Sciatic nerve (tissue), 2 donors: ENCODE data around the gene ROGDI. TPM values are rescaled to one million over a fixed set of nuclear protein-coding genes. Genes with fewer than 3 reads are reported as not detected.
"Not testable (repeated sequence)": the region's sequence is repeated elsewhere in the genome, so short reads cannot be mapped to it uniquely, and the experiment has no call there.

Experiments
- ATAC-seq: fragments of 200-7000 bp; cut with Tn5 transposase; one replicate; pipeline ENCODE4 v1.9.1; 2020; ENCODE audit warnings: mild to moderate bottlenecking, moderate library complexity
- DNase-seq: peaks from one replicate; pipeline ENCODE4 v3.0.0-alpha.2; 2020; ENCODE audit warnings: low spot score
- intact Hi-C: fragments of 100-400 bp; cut with DNase I; formaldehyde crosslinking; loops from one replicate; pipeline ENCODE4 v1.14.2; 2022
- total RNA-seq: library from RNA; stranded (reverse); fragmentation: NEBNext Ultra II Directional; extraction: Animal tissue kit (Norgen Biotek cat#: 25700); gene quantifications from one replicate; pipeline ENCODE4 v1.2.1, GENCODE V29; 2021
- donor health status: DM: no; HTN: no; CAD: no.
- donor health status: DM: no; HTN: no; CAD: no.

Gene ROGDI
- total RNA-seq, 1 donor from 2014 or later: 19.7 TPM

DNA sequence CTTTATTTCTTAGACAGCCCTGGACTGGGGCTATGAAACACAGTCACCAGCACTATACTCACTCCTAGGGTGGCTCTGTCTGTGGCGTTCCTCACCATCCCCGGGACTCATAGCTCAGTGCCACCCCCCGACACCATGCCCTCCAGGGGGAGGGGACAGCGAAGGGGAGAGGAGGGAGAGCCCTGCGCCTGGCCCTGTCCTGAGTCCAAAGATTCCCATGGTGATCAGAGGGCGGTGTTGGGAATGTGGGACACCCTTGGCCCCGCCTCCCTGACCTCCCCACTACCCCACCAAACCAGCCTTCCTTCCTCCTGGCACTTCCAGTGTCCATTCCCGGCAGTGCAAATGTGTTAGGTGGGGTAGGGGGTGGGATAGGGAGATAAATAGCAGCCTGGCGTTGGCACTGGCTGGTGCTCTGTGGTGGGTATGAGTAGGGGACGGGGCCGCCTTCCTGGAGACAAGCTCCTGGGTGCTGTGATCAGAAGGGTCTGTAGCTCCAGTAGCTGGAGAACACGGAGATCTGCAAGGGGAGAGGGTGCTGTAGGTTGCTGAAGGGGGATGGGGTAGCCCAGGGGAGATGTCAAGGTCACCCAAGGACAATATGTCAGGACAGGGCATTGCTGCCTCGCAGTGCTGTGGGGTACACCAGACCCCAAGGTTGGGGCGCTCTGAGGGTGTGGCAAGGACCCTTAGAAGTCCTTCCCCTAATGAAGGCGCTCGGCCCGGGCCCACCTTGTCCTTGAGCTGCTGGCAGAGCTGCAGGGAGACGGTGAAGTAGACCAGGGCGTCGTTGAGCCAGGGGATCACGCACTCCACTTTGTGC is 5.2 kb downstream of the ROGDI start:
- intact Hi-C loops: no loop called here

DNA sequence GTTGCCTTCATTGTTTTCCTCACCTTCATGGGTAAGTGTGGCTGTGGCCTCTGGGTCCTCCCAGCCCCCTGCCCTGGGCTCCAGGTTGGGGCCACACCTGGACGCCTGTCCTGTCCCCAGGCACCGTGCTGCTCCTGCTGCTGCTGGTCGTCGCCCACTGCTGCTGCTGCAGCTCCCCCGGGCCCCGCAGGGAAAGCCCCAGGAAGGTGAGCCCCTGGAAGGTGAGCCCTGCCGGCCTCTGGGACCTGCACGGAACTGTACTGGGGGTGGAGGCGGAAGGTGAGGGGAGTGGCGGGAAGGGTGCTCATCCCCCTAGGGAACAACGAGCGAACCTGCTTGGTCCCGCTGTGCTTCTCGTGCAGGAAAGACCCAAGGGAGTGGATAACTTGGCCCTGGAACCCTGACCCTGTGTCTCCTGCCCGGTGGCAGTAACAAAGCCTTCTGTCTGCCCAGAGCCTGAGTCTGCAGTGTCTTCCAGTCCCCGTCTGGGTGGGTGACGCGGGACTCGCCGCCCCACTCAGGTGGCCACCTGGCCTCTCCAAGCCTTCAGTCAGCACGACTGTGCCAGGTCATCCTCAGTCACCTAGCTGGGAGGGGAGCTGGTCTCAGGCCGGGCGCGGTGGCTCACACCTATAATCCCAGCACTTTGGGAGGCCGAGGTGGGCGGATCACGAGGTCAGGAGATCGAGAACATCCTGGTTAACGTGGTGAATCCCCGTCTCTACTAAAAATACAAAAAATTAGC is 6.4 kb downstream of the ROGDI start:
- ATAC-seq (no peak), DNase-seq (no peak)
- intact Hi-C loops: no loop called here

More for the DNA sequence above, 5.2 kb downstream of the ROGDI start:
- ATAC-seq (no peak), DNase-seq (no peak)

DNA sequence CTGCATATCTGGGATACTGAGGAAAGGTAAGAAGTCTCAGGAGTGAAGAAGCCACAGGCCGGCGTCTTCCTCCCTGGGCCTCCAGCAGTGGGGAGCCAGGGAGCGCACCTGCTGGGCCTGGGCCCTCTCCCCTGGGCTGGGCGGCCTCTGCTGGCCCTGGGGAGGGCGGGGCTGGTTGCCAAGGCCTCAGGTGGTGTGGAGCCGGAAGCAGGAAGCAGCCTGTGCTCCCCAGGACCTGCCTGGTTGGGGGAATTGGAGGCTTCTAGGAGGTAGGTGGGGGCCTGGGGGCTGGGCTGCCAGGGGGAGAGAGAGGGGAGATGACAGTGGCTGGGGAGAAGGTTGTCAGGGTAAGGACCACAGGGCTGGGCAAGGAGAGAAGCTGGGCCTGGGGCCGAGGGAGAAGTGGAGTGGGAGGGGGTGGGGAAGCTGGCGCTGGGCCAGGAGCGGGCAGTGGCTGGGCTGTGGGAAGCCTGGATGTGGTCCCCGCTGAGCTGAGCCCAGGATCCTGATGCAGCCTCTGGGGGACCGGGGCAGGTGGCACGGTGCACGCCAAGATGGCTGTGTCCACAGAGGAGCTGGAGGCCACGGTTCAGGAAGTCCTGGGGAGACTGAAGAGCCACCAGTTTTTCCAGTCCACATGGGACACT is 7.1 kb downstream of the ROGDI start, which contains the start of gene SMIM22:
Gene SMIM22, plus strand, starts transcription at position 189 of the 647 bp plus-strand sequence. Its CDS starts 366 bp downstream, at position 555.
- intact Hi-C loops: no loop called here
- ATAC-seq: no peak
- DNase-seq: no peak

DNA sequence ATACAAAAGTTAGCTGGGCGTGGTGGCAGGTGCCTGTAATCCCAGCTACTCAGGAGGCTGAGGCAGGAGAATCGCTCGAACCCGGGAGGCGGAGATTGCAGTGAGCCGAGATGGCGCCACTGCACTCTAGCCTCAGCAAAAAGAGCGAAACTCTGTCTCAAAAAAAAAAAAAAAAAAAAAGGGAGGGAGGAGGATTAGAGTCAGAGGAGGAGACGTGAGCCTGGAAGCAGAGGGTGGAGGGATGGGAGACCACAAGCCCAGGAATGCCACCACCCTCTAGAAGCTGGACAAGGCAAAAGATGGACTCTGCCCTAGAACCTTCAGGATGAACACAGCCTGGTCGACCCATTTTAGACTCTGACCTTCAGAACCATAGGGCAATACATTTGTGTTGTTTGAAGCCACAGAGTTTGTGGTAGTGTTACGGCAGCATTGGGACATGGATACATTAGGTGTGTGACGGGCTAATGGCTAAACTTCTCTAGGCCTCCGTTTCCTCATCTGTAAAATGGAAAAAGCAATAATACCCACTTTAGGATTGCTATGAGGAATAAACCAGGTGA is 9.4 kb downstream of the ROGDI start:
- intact Hi-C loops: no loop called here

DNA sequence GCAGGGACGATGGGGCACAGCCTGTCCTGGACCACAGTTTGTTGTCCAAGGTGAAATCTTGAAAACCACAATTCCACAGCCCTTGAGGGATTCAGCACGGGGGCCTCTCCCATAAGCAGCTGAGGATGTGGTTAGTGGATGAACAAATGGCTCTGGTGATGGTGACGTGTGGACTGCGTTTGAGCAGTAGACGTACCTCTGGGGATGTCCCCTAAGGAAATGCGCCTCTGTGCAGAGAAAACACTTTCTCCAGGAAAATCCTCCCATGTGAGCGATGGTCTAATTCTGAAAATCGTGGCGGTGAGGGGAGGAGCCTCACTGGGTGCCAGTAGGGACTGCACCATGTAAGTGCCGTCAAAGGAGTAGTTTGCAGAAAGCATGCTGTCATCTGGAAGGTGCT is 11.6 kb downstream of the ROGDI start:
- DNase-seq (no peak), ATAC-seq (no peak)
- intact Hi-C loops: no loop called here

More for the DNA sequence above, 9.4 kb downstream of the ROGDI start:
- ATAC-seq: no peak
- DNase-seq: no peak

DNA sequence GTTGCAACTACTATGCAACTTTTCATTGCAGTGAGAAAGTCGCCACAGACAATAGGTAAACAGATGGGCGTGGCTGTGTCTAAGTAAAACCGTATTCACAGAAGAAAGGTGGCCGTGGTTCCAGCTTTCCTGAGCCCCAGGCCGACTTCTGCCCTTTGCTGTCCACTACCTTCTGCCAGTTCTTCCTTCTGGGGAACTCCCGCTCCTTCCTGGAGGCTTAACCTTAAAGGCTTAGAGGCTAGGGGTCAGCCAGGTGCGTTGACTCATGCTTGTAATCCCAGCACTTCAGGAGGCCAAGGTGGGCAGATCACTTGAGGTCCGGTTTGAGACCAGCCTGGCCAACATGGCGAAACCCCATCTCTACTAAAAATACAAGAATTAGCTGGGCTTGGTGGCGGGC is 12.2 kb downstream of the ROGDI start:
- DNase-seq (no peak), ATAC-seq (no peak)
- intact Hi-C loops: no loop called here

DNA sequence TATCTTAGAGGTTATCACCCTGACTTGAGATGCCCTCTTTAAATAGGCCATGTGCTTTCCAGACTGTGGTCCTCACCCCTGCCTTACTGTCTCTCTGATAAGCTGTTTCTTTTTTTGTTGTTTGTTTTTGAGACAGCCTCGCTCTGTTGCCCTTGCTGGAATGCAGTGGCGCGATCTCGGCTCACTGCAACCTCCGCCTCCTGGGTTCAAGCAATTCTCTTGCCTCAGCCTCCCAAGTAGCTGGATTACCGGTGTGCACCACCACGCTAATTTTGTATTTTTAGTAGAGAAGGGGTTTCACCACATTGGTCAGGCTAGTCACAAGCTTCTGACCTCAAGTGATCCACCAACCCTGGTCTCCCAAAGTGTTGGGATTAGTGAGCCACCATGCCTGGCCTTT is 13.5 kb downstream of the ROGDI start:
- intact Hi-C loops: no loop called here
- DNase-seq: no peak
- ATAC-seq: no peak

DNA sequence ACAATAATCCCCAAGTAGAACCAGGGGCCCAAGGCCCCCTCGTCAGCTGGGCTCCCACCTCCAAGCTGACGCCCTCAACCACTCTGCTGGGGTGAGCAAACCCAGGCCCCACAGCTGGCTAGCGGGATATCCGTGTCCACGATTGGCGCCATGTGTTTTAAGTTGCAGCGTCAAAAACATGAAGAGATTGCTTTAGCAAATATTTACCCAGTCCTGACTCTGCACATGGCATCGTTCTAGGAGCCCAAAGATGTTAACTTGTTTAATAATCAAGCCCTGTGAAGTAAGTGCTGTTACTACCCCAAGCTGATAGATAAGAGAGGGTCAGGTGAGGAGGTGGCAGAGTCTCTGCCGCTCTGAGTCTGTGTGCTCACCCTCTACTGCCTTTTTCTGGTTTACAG is 13.9 kb downstream of the ROGDI start:
- intact Hi-C loops: no loop called here
- ATAC-seq (no peak), DNase-seq (no peak)

DNA sequence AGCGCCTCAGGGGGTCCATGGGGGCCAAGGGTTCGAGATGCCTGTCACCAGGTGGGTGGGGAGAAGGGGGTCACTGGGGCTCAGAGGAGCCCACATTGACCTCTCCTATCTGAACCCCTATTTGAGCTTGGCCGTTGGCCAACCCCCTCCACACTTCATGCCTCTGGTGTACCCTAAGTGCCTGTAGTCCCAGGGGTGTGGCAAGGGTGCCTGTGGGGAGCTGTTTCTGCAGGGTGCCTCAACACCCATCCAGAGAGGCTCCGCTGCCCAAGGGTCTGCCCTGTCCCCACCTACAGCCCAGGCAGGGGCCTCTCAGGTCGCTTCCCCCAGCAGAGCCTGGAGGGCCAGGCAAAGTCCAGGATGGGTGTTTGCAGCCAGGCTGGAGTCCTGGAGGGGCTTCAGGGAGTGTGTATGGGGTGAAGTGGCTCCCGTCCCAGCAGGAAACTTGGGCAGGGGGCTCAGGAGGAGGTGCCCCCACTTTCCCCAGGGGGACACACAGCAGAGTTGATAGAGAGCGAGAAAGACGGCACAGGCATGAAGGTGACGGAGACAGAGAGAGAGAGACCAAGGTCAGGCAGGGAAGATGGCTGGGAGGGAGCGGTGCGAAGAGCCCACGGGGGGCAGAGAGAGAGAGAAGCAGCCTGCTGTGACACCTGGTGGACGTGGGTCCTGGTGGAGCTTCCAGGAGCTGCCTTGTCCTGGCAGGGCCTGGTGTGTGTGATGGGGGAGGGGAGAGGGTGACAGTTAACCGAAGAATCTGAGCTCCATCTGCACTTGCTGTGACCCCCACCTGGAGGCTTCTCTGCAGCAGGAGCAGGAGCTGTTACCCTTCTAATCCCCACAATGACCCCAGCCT is 14.6 kb downstream of the ROGDI start, which contains the start of gene SEPTIN12:
Gene SEPTIN12, minus strand, starts transcription at position 719 of the 856 bp plus-strand sequence. Its CDS starts 700 bp downstream, at position 19.
- intact Hi-C loops: no loop called here
- ATAC-seq: no peak
- no peak for DNase-seq

DNA sequence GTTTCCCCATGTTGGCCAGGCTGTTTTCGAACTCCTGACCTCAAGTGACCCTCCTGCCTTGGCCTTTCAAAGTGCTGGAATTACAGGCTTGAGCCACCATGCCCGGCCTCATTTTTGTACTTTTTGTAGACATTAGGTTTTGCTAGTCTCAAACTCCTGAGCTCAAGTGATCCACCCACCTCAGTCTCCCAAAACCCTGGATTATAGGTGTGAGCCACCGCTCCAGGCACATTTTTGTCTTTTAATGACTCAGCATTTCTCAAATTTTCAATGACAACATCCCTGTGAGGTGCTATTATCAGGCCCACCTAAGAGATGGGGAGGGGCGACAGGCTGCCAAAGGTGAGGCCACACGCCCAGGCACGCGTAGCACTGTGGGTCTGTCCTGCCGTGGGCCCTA is 15.4 kb downstream of the ROGDI start:
- intact Hi-C loops: no loop called here
- ATAC-seq (no peak), DNase-seq (no peak)

DNA sequence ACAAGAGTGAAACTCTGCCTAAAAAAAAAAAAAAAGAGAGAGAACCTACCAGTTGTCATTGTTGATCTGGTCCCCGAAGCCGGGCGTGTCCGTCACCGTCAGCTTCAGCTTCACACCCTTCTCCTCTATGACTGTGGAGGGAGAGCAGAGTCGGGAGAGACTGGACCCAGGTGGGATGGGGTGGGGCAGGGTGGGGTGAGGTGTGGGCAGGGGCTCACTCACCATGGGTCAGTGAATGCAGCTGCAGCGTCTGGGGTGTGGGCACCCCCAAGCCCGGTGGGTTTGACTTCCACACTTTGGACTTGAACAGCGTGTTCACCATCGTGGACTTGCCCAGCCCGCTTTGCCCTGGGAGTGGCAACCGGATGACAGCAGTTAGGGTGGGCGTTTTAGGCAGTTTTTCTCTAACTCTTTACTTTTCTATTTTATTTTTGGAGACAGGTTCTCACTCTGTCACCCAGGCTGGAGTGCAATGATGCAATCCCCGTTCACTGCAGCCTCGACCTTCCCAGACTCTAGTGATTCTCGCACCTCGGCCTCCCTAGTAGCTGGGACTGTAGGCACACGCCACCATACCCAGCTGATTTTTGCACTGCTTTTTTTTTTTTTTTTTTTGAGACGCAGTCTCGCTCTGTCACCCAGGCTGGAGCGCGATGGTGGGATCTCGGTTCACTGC is 16.5 kb downstream of the ROGDI start:
- no peak for ATAC-seq
- DNase-seq: no peak
- intact Hi-C loops: no loop called here

DNA sequence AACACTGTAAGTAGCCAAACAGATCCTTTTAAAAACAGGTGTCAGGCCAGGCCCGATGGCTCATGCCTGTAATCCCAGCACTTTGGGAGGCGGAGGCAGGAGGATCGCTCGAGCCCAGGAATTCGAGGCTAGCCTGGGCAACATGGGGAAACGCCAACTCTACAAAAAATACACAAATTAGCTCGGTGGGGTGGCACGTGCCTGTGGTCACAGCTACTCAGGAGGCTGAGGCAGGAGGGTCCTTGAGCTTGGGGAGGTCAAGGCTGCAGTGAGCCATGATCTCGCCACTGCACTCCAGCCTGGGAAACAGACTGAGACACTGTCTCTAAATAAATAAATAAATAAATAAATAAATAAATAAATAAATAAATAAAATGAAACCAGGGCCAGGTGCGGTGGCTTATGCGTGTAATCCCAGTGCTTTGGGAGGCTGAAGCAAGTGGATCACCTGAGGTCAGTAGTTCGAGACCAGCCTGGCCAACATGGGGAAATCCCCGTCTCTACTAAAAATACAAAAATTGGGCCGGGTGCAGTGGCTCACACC is 17.9 kb downstream of the ROGDI start:
- ATAC-seq, intact Hi-C loops, DNase-seq: not testable (repeated sequence)

DNA sequence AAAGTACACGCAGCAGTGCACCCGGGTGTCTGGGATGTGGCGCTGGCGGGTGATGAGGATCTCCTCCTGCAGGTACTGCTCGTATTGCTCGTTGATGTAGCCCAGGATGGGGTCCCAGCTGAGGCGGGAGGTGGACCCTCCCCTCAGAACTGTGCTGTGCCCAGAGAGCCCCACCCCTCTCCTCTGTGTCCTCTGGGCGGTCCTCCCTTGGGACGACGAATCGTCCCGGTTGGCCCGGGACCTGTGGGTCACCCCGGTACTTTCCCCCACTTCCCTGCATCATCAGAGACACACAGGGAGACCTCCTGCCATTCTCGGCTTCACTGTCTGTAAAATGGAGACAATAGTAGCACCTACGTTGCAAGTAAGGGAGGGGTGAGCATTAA is 18.5 kb downstream of the ROGDI start:
- ATAC-seq: no peak
- intact Hi-C loops: no loop called here
- no peak for DNase-seq

DNA sequence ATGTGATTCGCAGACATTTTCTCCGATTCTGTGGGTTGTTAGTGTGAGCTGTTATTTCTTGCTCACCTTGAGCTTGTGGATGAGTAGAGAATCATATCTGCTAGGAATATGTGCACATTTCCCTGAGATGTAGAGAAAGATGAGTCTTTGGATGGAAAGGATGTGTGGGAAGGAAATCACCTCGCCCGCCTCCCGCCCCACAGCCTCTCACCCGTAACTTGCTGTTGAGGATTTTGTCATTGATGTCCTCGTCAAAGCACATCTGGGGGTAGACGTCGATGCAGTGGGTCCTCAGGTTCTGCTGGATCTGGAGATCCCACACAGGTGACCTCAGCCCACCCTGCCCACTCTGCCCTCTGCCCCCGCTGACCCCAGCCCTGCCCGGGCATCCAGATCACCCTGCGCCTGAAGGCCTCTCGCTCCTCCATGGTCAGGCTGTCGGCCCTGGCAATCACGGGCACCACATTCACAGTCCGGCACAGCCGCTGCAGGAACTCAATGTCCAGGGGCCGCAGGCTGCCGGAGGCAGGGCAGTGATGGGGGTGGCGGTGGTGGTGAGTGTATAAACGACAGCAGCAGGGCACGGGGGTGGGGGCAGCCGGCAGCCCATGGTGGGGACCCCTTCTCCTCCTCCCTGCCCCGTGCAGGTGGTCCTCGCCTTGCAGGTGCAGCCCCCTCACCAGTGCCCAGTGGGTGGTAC is 19.0 kb downstream of the ROGDI start:
- no peak for DNase-seq
- no peak for ATAC-seq
- intact Hi-C loops: no loop called here

DNA sequence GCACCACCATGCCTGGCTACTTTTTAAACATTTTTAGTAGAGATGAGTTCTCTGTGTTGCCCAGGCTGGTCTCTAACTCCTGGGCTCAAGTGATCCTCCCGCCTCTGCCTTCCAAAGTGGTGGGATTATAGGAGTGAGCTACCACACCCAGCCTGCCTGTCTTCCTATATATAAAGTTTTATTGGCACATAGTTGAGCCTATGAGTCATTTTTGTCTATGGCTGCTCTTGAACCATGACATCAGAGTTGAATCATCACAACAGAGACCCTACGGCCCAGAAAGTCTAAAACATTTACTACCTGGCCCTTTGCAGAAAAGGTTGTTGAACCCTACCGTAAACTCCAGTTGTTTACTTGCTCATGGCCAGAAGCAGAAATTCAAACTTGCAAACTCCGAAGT is 22.2 kb downstream of the ROGDI start:
- ATAC-seq (no peak), DNase-seq (no peak)
- intact Hi-C loops: no loop called here

DNA sequence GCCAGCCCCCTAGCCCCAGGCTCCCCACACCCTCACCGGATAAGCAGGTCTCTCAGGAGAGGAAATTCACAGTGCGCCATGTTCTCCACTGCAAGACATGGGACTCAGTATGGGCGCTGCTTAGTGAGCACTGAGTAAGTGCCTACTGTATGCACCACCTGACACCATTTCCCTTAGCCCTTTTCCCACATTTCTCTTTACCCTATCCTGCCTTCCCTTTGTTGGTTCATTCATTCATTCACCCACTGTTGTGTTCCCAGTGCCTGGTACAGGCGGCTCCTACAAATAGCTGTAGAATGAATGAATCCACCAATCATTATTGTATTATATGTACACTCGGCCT is 24.4 kb downstream of the ROGDI start:
- DNase-seq: no peak
- intact Hi-C loops: no loop called here
- ATAC-seq: no peak

DNA sequence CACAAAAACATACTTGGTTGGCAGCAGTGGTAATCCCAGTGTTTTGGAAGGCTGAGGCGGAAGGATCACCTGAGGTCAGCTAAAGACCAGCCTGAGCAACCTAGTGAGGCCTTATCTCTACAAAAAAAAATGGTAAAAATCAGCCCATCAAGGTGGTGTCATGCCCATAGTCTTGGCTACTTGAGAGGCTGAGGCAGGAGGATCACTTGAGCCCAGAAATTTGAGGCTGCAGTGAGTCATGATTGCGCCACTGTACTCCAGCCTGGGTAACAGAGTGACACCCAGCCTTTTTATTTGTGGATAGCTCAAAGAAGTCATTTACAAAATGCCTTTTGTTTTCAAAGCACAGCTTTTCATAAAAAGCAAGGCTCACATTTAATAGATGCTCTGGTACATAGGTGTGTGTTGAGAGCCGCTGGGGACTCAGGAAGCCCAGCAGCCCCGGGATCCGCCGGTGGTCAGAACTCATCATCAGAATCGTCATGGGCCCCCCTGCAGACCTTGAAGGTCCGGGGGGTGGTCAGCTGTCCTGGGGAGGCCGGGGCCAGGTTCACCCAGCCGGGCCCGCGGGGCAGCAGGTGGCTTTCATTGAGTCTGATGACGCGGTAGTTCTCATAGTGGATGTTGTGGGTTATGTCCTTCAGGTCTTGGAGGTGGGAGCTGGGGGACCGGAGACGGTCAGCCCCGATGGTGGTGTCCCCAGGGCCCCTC is 24.9 kb downstream of the ROGDI start:
- DNase-seq: no peak
- intact Hi-C loops: no loop called here
- ATAC-seq: no peak
